Endothelial cell of umbilical vein (primary cell): ENCODE results near the gene ADAP2. TPM values are rescaled to one million over a fixed set of nuclear protein-coding genes. Genes with fewer than 3 reads are reported as not detected.

ENCODE experiments used
- BruUV-seq: library from RNA; stranded (reverse); fragments of 400-500 nt; replicated peaks from 2 replicates; lab custom pipeline; 2021; lab: Mats Ljungman, UMichigan
- CTCF ChIA-PET: fragments of 300-600, 350-600 bp; sonication (Branson Sonifier 250); formaldehyde crosslinking; loops from one replicate; lab custom pipeline; 2021; ENCODE audit warnings: antibody characterized with exemption, inconsistent platforms; lab: Charles Lee
- POLR2A ChIA-PET: fragments of 300-600, 350-600 bp; sonication (Branson Sonifier 250); formaldehyde crosslinking; loops from one replicate; lab custom pipeline; 2021; ENCODE audit warnings: antibody characterized with exemption, inconsistent platforms; lab: Charles Lee
- DNase-seq: peaks from one replicate; pipeline ENCODE4 v3.0.0-alpha.2; 2011; ENCODE audit warnings: low read depth, low spot score
- FAIRE-seq: peaks from 2 replicates; lab custom pipeline; 2011; peaks lifted over from hg19 to GRCh38; lab: Jason Lieb, UNC
- H2AFZ ChIP-seq: 2 replicates; pipeline ENCODE4 v1.6.0; 2012; ENCODE audit warnings: low read depth, low read length, control low read depth, inconsistent platforms
- H3K27ac ChIP-seq: 2 replicates; pipeline ENCODE4 v1.5.1; 2011; ENCODE audit warnings: low read depth, mild to moderate bottlenecking, control low read depth, low read length, moderate library complexity; ENCODE audit not compliant: insufficient read depth
- H3K27me3 ChIP-seq, 2 experiments: 2 replicates each; pipeline versions ENCODE4 v1.6.0 to v1.6.1; 2011; ENCODE audit warnings: low read length in 2 of 2, mixed read lengths in 1 of 2; ENCODE audit not compliant: control insufficient read depth in 2 of 2, insufficient read depth in 2 of 2
- H3K36me3 ChIP-seq, 2 experiments: 2 replicates in 1 of 2; 3 replicates in 1 of 2; pipeline ENCODE4 v1.5.1; 2011; ENCODE audit warnings: low read length in 2 of 2, mild to moderate bottlenecking in 1 of 2, moderate library complexity in 1 of 2; ENCODE audit not compliant: control insufficient read depth in 2 of 2, insufficient read depth in 2 of 2; ENCODE audit errors: extremely low read depth in 1 of 2
- H3K4me1 ChIP-seq: 3 replicates; pipeline ENCODE4 v1.5.1; 2011; ENCODE audit warnings: mild to moderate bottlenecking, low read length; ENCODE audit not compliant: control insufficient read depth, insufficient read depth; ENCODE audit errors: extremely low read depth
- H3K4me2 ChIP-seq: 2 replicates; pipeline ENCODE4 v1.6.1; 2011; ENCODE audit warnings: low read length, control low read depth, mixed read lengths; ENCODE audit not compliant: insufficient read depth
- H3K4me3 ChIP-seq, 3 experiments: fragments of 200-600 bp in 1 of 3; sonication (generic), shearing (Covaris generic) in 1 of 3; replicated peaks in 1 of 3; 2 replicates each; pipeline ENCODE4 v1.5.1; 2011 to 2016; ENCODE audit warnings: control low read depth in 3 of 3, low read length in 3 of 3, mild to moderate bottlenecking in 2 of 3, inconsistent platforms in 1 of 3, low read depth in 1 of 3, moderate library complexity in 1 of 3; ENCODE audit not compliant: insufficient read depth in 1 of 3
- H3K79me2 ChIP-seq: 2 replicates; pipeline ENCODE4 v1.6.0; 2012; ENCODE audit warnings: low read length, inconsistent platforms; ENCODE audit not compliant: control insufficient read depth, insufficient read depth
- H3K9ac ChIP-seq: replicated peaks from 2 replicates; pipeline ENCODE3; 2011; ENCODE audit warnings: low read length, control low read depth; ENCODE audit not compliant: insufficient read depth; ENCODE audit errors: extremely low read depth
- H3K9me1 ChIP-seq: replicated peaks from 3 replicates; pipeline ENCODE4 v1.6.0; 2011; ENCODE audit warnings: mild to moderate bottlenecking, low read length; ENCODE audit not compliant: control insufficient read depth, insufficient read depth; ENCODE audit errors: extremely low read depth
- H3K9me3 ChIP-seq: replicated peaks from 2 replicates; pipeline ENCODE4 v1.5.1; 2012; ENCODE audit warnings: low read length, inconsistent platforms; ENCODE audit not compliant: control insufficient read depth, insufficient read depth
- H4K20me1 ChIP-seq: replicated peaks from 2 replicates; pipeline ENCODE3; 2011; ENCODE audit warnings: mild to moderate bottlenecking, low read length; ENCODE audit not compliant: control insufficient read depth, insufficient read depth; ENCODE audit errors: extremely low read depth
- CTCF ChIP-seq, 2 donors: IDR thresholded peaks; 1 replicate in 1 of 2; 2 replicates in 1 of 2; pipeline ENCODE4 v1.5.1; 2011; ENCODE audit warnings: low read length in 2 of 2, mild to moderate bottlenecking in 2 of 2, moderate library complexity in 2 of 2, control low read depth in 1 of 2, inconsistent platforms in 1 of 2, low read depth in 1 of 2; ENCODE audit not compliant: insufficient read depth in 1 of 2; ENCODE audit errors: extremely low read depth in 1 of 2
- EZH2 ChIP-seq: IDR thresholded peaks from 2 replicates; pipeline ENCODE4 v1.6.1; 2012; ENCODE audit warnings: borderline replicate concordance, low read depth, mild to moderate bottlenecking, moderate library complexity, low read length, inconsistent platforms; ENCODE audit not compliant: severe bottlenecking
- FOS ChIP-seq: IDR thresholded peaks from 2 replicates; pipeline ENCODE4 v1.6.1; 2011; ENCODE audit warnings: mild to moderate bottlenecking, low read length, moderate library complexity, borderline replicate concordance; ENCODE audit not compliant: insufficient read depth
- GATA2 ChIP-seq: IDR thresholded peaks from 2 replicates; pipeline ENCODE4 v1.7.0; 2011; ENCODE audit warnings: low read depth, mild to moderate bottlenecking, moderate library complexity, mixed read lengths, low read length; ENCODE audit not compliant: insufficient read length, insufficient read depth
- JUN ChIP-seq: IDR thresholded peaks from 2 replicates; pipeline ENCODE4 v1.6.1; 2011; ENCODE audit warnings: borderline replicate concordance, low read depth; ENCODE audit not compliant: insufficient read length, insufficient read depth
- MYC ChIP-seq: IDR thresholded peaks from one replicate; pipeline ENCODE4 v1.6.1; 2011; ENCODE audit warnings: mild to moderate bottlenecking, low read depth, low read length
- POLR2A ChIP-seq: IDR thresholded peaks from 2 replicates; pipeline ENCODE4 v1.6.1; 2012; ENCODE audit warnings: low read depth, mild to moderate bottlenecking, control low read depth, low read length
- POLR2AphosphoS5 ChIP-seq: IDR thresholded peaks from 2 replicates; pipeline ENCODE4 v1.6.1; 2012; ENCODE audit warnings: low read depth, mild to moderate bottlenecking, control low read depth, low read length, moderate library complexity; ENCODE audit not compliant: insufficient read depth
- dilution Hi-C: fragments of 300-500 bp; cut with MboI; formaldehyde crosslinking; loops from one replicate; pipeline ENCODE4 v1.15.0; 2019; ENCODE audit warnings: low sequenced_read_pairs; ENCODE audit not compliant: extremely low pct_ligation_motif_present
- intact Hi-C: fragments of 100-400 bp; cut with micrococcal nuclease; formaldehyde crosslinking; loops from one replicate; pipeline ENCODE4 v1.10.0; 2022
- polyA plus RNA-seq, 4 experiments: library from polyadenylated mRNA; depleted of rRNA in 3 of 4; stranded (reverse) in 3 of 4; unstranded in 1 of 4; fragments of >200 nt; gene quantifications; 2 replicates each; pipeline versions ENCODE4 v1.2.1 to v1.2.3, GENCODE V29; 2011 to 2012; ENCODE audit warnings: missing spikeins in 1 of 4
- total RNA-seq: library from RNA; stranded (reverse); gene quantifications from 2 replicates; pipeline ENCODE4 v1.2.3, GENCODE V29; 2021
- TF ChIP-seq, protein P1 (sequence below): IDR thresholded peaks from 2 replicates; pipeline ENCODE4 v1.6.1; 2011; ENCODE audit not compliant: insufficient read depth, insufficient read length

ADAP2 gene
- total and polyA plus RNA-seq, 2 donors (not counting 3 experiments of a cell fraction or from before 2014, with no cell fraction given) = 0.28 to 1.0 TPM

GRCh38 chr17:30997842-30998241, 76.1 kb downstream of the ADAP2 start:
- BruUV-seq = no TSS peak
- Histone ChIP-seq H3K79me2 (no peaks in the 10 kb centered on the region), H3K27ac (no peak overlapping the region), H3K9me3 (no peaks in the 10 kb centered on the region), H3K4me3 (no peak overlapping the region), H2AFZ (no peak overlapping the region), H3K27me3 (no peaks in the 10 kb centered on the region), H3K9me1 (no peaks in the 10 kb centered on the region), H3K4me1 (no peaks in the 10 kb centered on the region), H4K20me1 (no peaks in the 10 kb centered on the region), H3K9ac (no peak overlapping the region), H3K36me3 (peaks cover 2 to 13% of the 10 kb centered on the region in 2 experiments), H3K4me2 (no peak overlapping the region)
- no peak for TF ChIP-seq JUN
- TF ChIP-seq EZH2 = no peak
- no peak for TF ChIP-seq MYC
- no peak for TF ChIP-seq GATA2
- TF ChIP-seq POLR2AphosphoS5 = no peak
- TF ChIP-seq FOS = no peak
- TF ChIP-seq, protein P1, sequence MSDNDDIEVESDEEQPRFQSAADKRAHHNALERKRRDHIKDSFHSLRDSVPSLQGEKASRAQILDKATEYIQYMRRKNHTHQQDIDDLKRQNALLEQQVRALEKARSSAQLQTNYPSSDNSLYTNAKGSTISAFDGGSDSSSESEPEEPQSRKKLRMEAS = no peak
- TF ChIP-seq CTCF (IDR thresholded peaks at IDR 0.05; ENCODE audit: extremely low read depth in 1 of 2, insufficient read depth in 1 of 2, low read depth in 1 of 2, low read length in 2 of 2) = no peak
- no peak for TF ChIP-seq POLR2A
- no peak for FAIRE-seq
- no peak for DNase-seq
- CTCF ChIA-PET = no interaction called here
- intact Hi-C loops (no loop called here), dilution Hi-C loops (no loop called here)
- POLR2A ChIA-PET = no interaction called here
